Prostate gland (tissue), 2 donors: ENCODE results near the gene HSF5.

Experiments used
- CTCF ChIP-seq, 4 experiments: fragments of 200-600 bp in 2 of 4; fragments of 450-650 bp in 2 of 4; sonication (generic) in 2 of 4; IDR thresholded peaks; 1 replicate in 3 of 4; 2 replicates in 1 of 4; pipeline ENCODE4 v1.5.1; 2016 to 2019; ENCODE audit warnings: antibody characterized with exemption in 4 of 4, mild to moderate bottlenecking in 2 of 4, moderate library complexity in 2 of 4
- POLR2A ChIP-seq: fragments of 450-650 bp; IDR thresholded peaks from one replicate; pipeline ENCODE4 v1.6.1; 2016; ENCODE audit warnings: antibody characterized with exemption, mild to moderate bottlenecking

GRCh38 chr17:58527949-58528348, 39.7 kb upstream of the HSF5 start:
- no peak for TF ChIP-seq CTCF (IDR thresholded peaks at IDR 0.05)
- no peak for TF ChIP-seq POLR2A
